ENCODE measurements around the gene XPNPEP3.

DNA sequence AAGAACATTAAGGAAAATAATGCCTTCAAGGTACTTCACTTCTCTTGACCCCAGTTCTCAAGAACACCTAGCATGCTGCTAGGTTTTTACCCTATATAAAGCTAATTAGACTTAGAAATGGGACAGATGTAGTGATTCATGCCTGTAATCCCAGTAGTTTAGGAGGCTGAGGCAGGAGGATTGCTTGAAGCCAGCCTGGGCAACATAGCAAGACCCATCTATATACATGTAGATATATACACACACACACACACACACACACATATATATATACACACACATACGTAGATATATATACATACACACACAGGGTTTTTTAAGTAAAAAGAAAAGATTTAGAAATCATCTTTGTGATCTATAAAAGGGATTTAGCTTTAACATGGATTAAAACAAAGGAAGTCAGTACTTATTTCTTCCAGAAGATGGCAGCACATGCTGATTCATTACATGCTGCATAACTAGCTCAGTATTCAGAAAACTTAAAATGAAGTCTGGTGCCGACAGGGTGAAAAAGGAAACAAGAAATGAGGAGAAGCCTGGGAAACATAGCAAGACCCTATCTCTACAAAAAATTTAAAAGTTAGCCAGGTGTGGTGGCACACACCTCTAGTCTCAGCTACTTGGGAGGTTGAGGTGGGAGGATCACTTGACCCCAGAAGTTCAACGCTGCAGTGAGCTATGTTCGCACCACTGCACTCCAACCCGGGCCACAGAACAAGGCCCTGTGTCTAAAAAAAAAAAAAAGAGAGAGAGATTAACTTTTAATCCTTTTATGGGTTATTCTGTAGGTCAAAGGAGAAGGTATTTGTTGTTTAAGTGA is 65.7 kb downstream of the XPNPEP3 start:
- TF ChIP-seq, protein P1, sequence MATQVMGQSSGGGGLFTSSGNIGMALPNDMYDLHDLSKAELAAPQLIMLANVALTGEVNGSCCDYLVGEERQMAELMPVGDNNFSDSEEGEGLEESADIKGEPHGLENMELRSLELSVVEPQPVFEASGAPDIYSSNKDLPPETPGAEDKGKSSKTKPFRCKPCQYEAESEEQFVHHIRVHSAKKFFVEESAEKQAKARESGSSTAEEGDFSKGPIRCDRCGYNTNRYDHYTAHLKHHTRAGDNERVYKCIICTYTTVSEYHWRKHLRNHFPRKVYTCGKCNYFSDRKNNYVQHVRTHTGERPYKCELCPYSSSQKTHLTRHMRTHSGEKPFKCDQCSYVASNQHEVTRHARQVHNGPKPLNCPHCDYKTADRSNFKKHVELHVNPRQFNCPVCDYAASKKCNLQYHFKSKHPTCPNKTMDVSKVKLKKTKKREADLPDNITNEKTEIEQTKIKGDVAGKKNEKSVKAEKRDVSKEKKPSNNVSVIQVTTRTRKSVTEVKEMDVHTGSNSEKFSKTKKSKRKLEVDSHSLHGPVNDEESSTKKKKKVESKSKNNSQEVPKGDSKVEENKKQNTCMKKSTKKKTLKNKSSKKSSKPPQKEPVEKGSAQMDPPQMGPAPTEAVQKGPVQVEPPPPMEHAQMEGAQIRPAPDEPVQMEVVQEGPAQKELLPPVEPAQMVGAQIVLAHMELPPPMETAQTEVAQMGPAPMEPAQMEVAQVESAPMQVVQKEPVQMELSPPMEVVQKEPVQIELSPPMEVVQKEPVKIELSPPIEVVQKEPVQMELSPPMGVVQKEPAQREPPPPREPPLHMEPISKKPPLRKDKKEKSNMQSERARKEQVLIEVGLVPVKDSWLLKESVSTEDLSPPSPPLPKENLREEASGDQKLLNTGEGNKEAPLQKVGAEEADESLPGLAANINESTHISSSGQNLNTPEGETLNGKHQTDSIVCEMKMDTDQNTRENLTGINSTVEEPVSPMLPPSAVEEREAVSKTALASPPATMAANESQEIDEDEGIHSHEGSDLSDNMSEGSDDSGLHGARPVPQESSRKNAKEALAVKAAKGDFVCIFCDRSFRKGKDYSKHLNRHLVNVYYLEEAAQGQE (IDR thresholded peaks at IDR 0.05; ENCODE audit: insufficient read depth in 1 of 2, low read depth in 2 of 2, low read length in 2 of 2): no peak
- TF ChIP-seq POLR2AphosphoS5 (IDR thresholded peaks at IDR 0.05; ENCODE audit: low read depth, low read length) (no peak), SIN3A (IDR thresholded peaks at IDR 0.05; ENCODE audit: borderline replicate concordance, insufficient read depth, low read length) (no peak), TAF1 (IDR thresholded peaks at IDR 0.05; ENCODE audit: borderline replicate concordance, insufficient read depth, low read length) (no peak), FOXP2 (optimal IDR thresholded peaks at IDR 0.05; ENCODE audit: borderline replicate concordance, extremely low read depth, extremely low read length, insufficient read depth) (no peak)
